HepG2 (cell line): Measurements from ENCODE around the gene WDR54. TPM values are rescaled to one million over a fixed set of nuclear protein-coding genes. Genes with fewer than 3 reads are reported as not detected.
A peak's percentile ranks its signal among the peaks of the same experiment; 100 is the strongest.

Experiments
- BATF2 ChIP-seq: sonication (generic); formaldehyde crosslinking; IDR thresholded peaks from 2 replicates; pipeline ENCODE4 v1.8.0; 2022; ENCODE audit warnings: mild to moderate bottlenecking, missing genetic modification reagents, moderate library complexity
- CTCF ChIP-seq: sonication (generic); formaldehyde crosslinking; IDR thresholded peaks from 2 replicates; pipeline ENCODE4 v1.5.0; 2020; ENCODE audit warnings: mild to moderate bottlenecking, missing genetic modification reagents, moderate library complexity
- E2F1 ChIP-seq: sonication (generic); formaldehyde crosslinking; IDR thresholded peaks from 2 replicates; pipeline ENCODE4 v1.5.0; 2020; ENCODE audit warnings: missing genetic modification reagents
- FOXK1 ChIP-seq: sonication (generic); formaldehyde crosslinking; IDR thresholded peaks from 2 replicates; pipeline ENCODE4 v1.4.0; 2020; ENCODE audit warnings: low read depth, missing genetic modification reagents, borderline replicate concordance
- KAT2B ChIP-seq: fragments of 150-350 bp; IDR thresholded peaks from 2 replicates; pipeline ENCODE4 v1.6.1; 2014; ENCODE audit warnings: low read depth, low read length, borderline replicate concordance
- KLF12 ChIP-seq: sonication (generic); formaldehyde crosslinking; IDR thresholded peaks from 2 replicates; pipeline ENCODE4 v1.4.0; 2020; ENCODE audit warnings: missing genetic modification reagents, borderline replicate concordance
- MBD4 ChIP-seq: IDR thresholded peaks from 2 replicates; pipeline ENCODE4 v1.6.1; 2012; ENCODE audit warnings: low read length, inconsistent platforms, borderline replicate concordance
- MLLT10 ChIP-seq: sonication (generic); formaldehyde crosslinking; IDR thresholded peaks from 2 replicates; pipeline ENCODE4 v1.4.0; 2020; ENCODE audit warnings: missing genetic modification reagents
- NFE2 ChIP-seq: sonication (generic); formaldehyde crosslinking; IDR thresholded peaks from 2 replicates; pipeline ENCODE4 v1.4.0; 2020; ENCODE audit warnings: missing genetic modification reagents
- PAWR ChIP-seq: sonication (generic); formaldehyde crosslinking; IDR thresholded peaks from 2 replicates; pipeline ENCODE4 v1.4.0; 2020; ENCODE audit warnings: missing genetic modification reagents, mild to moderate bottlenecking, borderline replicate concordance
- REST ChIP-seq, 2 experiments: IDR thresholded peaks; 2 replicates each; pipeline ENCODE4 v1.6.1; 2011 to 2012; ENCODE audit warnings: low read length in 2 of 2, borderline replicate concordance in 1 of 2, low read depth in 1 of 2, mild to moderate bottlenecking in 1 of 2, moderate library complexity in 1 of 2
- SALL2 ChIP-seq: sonication (generic); formaldehyde crosslinking; IDR thresholded peaks from 2 replicates; pipeline ENCODE4 v1.8.1; 2023; ENCODE audit warnings: mild to moderate bottlenecking, missing genetic modification reagents, inconsistent platforms
- SP2 ChIP-seq: sonication (generic); formaldehyde crosslinking; IDR thresholded peaks from 2 replicates; pipeline ENCODE4 v1.5.1; 2020; ENCODE audit warnings: mild to moderate bottlenecking, missing genetic modification reagents
- TBP ChIP-seq: sonication (generic); formaldehyde crosslinking; IDR thresholded peaks from 2 replicates; pipeline ENCODE4 v1.5.0; 2020; ENCODE audit warnings: missing genetic modification reagents
- TBX3 ChIP-seq: fragments of 450-650 bp; IDR thresholded peaks from 2 replicates; pipeline ENCODE4 v1.6.1; 2017; ENCODE audit warnings: antibody characterized with exemption, mild to moderate bottlenecking, inconsistent platforms, borderline replicate concordance
- TCF7L2 ChIP-seq: IDR thresholded peaks from 2 replicates; pipeline ENCODE4 v1.6.1; 2011; ENCODE audit warnings: mild to moderate bottlenecking, low read depth, low read length, moderate library complexity
- THAP11 ChIP-seq: IDR thresholded peaks from 2 replicates; pipeline ENCODE4 v1.6.1; 2016; ENCODE audit warnings: missing biosample characterization, missing genetic modification reagents
- ZFX ChIP-seq: sonication (generic); formaldehyde crosslinking; IDR thresholded peaks from 2 replicates; pipeline ENCODE4 v1.4.0; 2020; ENCODE audit warnings: mild to moderate bottlenecking, low read depth, missing genetic modification reagents, moderate library complexity
- ZNF431 ChIP-seq: sonication (generic); formaldehyde crosslinking; IDR thresholded peaks from 2 replicates; pipeline ENCODE4 v1.9.0; 2022; ENCODE audit warnings: missing genetic modification reagents, low read depth, mild to moderate bottlenecking, borderline replicate concordance
- ZNF605 ChIP-seq: sonication (generic); formaldehyde crosslinking; IDR thresholded peaks from 2 replicates; pipeline ENCODE4 v1.8.0; 2022; ENCODE audit warnings: mild to moderate bottlenecking, missing genetic modification reagents
- ZNF768 ChIP-seq: sonication (generic); formaldehyde crosslinking; IDR thresholded peaks from 2 replicates; pipeline ENCODE4 v1.4.0; 2020; ENCODE audit warnings: missing genetic modification reagents
- ZNF839 ChIP-seq: sonication (generic); formaldehyde crosslinking; IDR thresholded peaks from 2 replicates; pipeline ENCODE4 v1.4.0; 2020; ENCODE audit warnings: missing genetic modification reagents, mild to moderate bottlenecking, borderline replicate concordance
- polyA plus RNA-seq, 8 experiments: library from polyadenylated mRNA; depleted of rRNA in 3 of 8; stranded (reverse) in 7 of 8; unstranded in 1 of 8; fragments of >200 nt; fragmentation: Illumina TruSeq in 4 of 8; extraction: Trizol in 4 of 8; gene quantifications; 2 replicates each; pipeline versions ENCODE4 v1.2.1 to v1.2.3, GENCODE V29; 2011 to 2016; ENCODE audit warnings: low read depth in 4 of 8, missing spikeins in 1 of 8, mixed read lengths in 1 of 8; ENCODE audit not compliant: insufficient read depth in 1 of 8
- total RNA-seq, 5 experiments: library from RNA; depleted of rRNA; stranded (reverse); fragments of >200 nt; fragmentation: Illumina TruSeq; extraction: Trizol; gene quantifications; 2 replicates each; pipeline ENCODE4 v1.2.3, GENCODE V29; 2016; ENCODE audit warnings: low read depth in 1 of 5

WDR54 gene
- total and polyA plus RNA-seq, 2 of the 13 experiments (the other 11 are each of a cell fraction or from before 2014, with no cell fraction given), result 2.0 to 17.3 TPM

GRCh38 chr2:74458132-74458937 is 36.8 kb downstream of the WDR54 start, which contains the start of gene WBP1 (continued):
- peak; percentile 22; the same call in 1 of the 2 replicates for TF ChIP-seq ZNF768 (CRISPR knock-in tag)
- TF ChIP-seq TCF7L2, result no peak
- TF ChIP-seq MBD4, result no peak
- TF ChIP-seq CTCF, result no peak
- TF ChIP-seq KLF12 (CRISPR knock-in tag), result no peak
- no peak for TF ChIP-seq NFE2 (CRISPR knock-in tag)
- TF ChIP-seq ZFX (CRISPR knock-in tag), result peak; percentile 7; the same call in 1 of the 2 replicates
- no peak for TF ChIP-seq ZNF839 (CRISPR knock-in tag)
- no peak for TF ChIP-seq PAWR (CRISPR knock-in tag)
- TF ChIP-seq BATF2 (CRISPR knock-in tag), result no peak
- peak; percentile 95 for TF ChIP-seq SP2 (CRISPR knock-in tag)
- TF ChIP-seq SALL2 (CRISPR knock-in tag), result no peak; the same call in 1 of the 2 replicates
- no peak; the same call in 1 of the 2 replicates for TF ChIP-seq ZNF605 (CRISPR knock-in tag)
- no peak for TF ChIP-seq MLLT10 (CRISPR knock-in tag)
- TF ChIP-seq THAP11 (CRISPR knock-in tag), result peak; percentile 65
- 0 out of 2 replicates have a peak, but pooled peaks have one; percentile 37 for TF ChIP-seq E2F1
- no peak for TF ChIP-seq ZNF431
- no peak for TF ChIP-seq KAT2B
- no peak for TF ChIP-seq TBP (CRISPR knock-in tag)
- no peak for TF ChIP-seq REST (IDR thresholded peaks at IDR 0.05; ENCODE audit: borderline replicate concordance in 1 of 2, low read depth in 1 of 2, low read length in 2 of 2)
- TF ChIP-seq TBX3, result no peak
- TF ChIP-seq FOXK1, result peak; percentile 80
